Effector memory CD4-positive, alpha-beta T cell (primary cell): ENCODE results near the gene CFAP410.

Experiments
- DNase-seq, 3 donors: peaks; one replicate each; pipeline ENCODE4 v3.0.0-alpha.2; 2020
- H3K27ac ChIP-seq: 2 replicates; pipeline ENCODE4 v1.7.0; 2013; ENCODE audit warnings: mild to moderate bottlenecking, low read length, moderate library complexity; ENCODE audit not compliant: insufficient read depth, poor library complexity, severe bottlenecking
- H3K27me3 ChIP-seq: replicated peaks from 2 replicates; pipeline ENCODE4 v1.7.0; 2013; ENCODE audit warnings: mild to moderate bottlenecking, low read length; ENCODE audit not compliant: insufficient read depth, control insufficient read depth, poor library complexity, severe bottlenecking
- H3K36me3 ChIP-seq: 2 replicates; pipeline ENCODE4 v1.7.0; 2013; ENCODE audit warnings: mild to moderate bottlenecking, low read length, moderate library complexity; ENCODE audit not compliant: control insufficient read depth, insufficient read depth
- H3K4me1 ChIP-seq: 2 replicates; pipeline ENCODE4 v1.7.0; 2013; ENCODE audit warnings: low read length, mild to moderate bottlenecking; ENCODE audit not compliant: control insufficient read depth, insufficient read depth, poor library complexity, severe bottlenecking
- H3K4me3 ChIP-seq: 2 replicates; pipeline ENCODE4 v1.7.0; 2013; ENCODE audit warnings: low read length, low read depth, mild to moderate bottlenecking; ENCODE audit not compliant: insufficient read depth, poor library complexity, severe bottlenecking
- H3K9me3 ChIP-seq: 2 replicates; pipeline ENCODE4 v1.7.0; 2013; ENCODE audit warnings: mild to moderate bottlenecking, low read length, moderate library complexity; ENCODE audit not compliant: control insufficient read depth

CFAP410 gene

DNA sequence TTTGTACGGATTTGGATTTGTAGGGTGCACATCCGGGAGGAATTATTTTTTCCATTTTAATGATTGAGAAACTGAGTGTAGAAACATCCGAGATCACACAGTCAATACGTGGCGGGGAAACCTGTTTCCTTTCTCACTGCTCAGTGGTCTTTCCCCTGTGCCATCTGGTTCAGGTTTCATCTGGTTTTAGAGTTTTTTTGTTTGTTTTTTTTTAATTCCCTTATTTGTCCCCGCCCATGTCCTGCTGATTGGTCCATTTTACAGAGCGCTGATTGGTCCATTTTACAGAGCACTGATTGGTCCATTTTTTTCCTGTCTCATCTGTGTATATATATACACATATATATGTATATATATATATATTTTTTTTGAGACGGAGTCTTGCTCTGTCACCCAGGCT is 20.2 kb upstream of the CFAP410 start:
- Histone ChIP-seq H3K27ac (no peak overlapping the region), H3K4me1 (peaks cover 8% of the 10 kb centered on the region), H3K9me3 (no peaks in the 10 kb centered on the region), H3K4me3 (no peak overlapping the region), H3K36me3 (no peaks in the 10 kb centered on the region), H3K27me3 (no peaks in the 10 kb centered on the region)
- DNase-seq: no peak

DNA sequence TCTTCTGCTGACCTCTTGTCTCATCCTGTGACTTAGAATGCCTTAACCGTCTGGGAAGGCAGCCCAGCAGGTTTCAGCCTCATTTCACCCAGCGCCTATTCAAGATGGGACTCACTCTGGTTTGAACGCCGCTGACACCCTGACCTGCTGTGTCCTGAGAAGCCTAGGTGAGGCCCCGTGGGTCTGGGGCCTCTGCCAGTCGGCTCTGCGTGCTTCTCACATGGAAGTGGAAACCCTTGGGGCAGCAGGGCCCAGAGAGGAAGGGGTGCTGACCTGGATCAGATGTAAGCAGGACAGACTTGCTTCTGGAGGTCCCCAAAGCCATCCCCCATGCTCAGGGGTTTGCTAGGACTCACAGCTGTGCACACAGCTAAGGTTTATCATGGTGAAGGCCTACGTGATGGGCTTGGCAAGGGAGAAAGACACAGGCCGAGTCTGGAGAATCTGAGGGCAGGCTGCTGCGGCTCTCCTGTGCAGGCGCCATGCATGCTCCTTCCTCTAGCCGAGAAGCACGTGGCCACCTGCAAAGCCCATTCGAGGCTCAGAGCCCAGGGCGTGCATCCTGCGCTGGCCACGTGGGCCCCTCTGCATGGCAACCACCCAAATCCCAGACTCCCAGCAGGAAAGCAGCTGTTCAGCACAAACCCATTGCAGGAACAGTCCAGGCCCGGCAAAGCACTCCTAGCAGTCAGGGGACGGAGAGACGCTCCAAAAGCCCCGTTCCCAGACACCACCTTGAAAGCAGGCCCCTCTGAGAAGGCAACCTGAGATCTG is 18.1 kb upstream of the CFAP410 start:
- Histone ChIP-seq H3K36me3 (no peaks in the 10 kb centered on the region), H3K9me3 (no peaks in the 10 kb centered on the region), H3K27me3 (no peaks in the 10 kb centered on the region), H3K27ac (no peak overlapping the region), H3K4me3 (no peak overlapping the region), H3K4me1 (peaks cover 23% of the 10 kb centered on the region)
- no peak for DNase-seq

- Histone ChIP-seq H3K27ac (no peak overlapping the region), H3K36me3 (no peaks in the 10 kb centered on the region), H3K27me3 (no peaks in the 10 kb centered on the region), H3K4me1 (peaks cover 23% of the 10 kb centered on the region), H3K4me3 (no peak overlapping the region), H3K9me3 (no peaks in the 10 kb centered on the region)
- no peak for DNase-seq
Measured at GRCh38 chr21:44356636-44357035, 17.4 kb upstream of the CFAP410 start.

DNA sequence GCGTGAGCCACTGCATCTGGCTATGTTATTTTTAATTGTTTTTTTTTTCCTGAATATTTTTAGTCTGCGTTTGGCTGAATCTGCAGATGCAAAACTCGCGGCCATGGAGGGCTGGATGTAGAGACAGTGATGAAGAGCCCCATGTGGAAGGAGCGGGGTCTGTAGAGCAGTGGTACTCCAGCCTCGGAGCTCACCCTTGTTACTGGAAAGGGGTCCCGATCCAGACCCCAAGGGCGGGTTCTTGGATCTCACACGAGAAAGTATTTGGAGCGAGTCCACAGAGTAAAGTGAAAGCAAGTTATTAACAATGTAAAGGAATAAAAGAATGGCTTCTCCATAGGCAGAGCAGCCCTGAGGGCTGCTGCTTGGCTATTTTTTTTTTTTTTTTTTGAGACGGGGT is 17.0 kb upstream of the CFAP410 start:
- no peak overlapping the region for H3K4me3 ChIP-seq
- DNase-seq: no peak
- peaks cover 23% of the 10 kb centered on the region for H3K4me1 ChIP-seq
- H3K27me3 ChIP-seq: peaks cover 5% of the 10 kb centered on the region
- no peaks in the 10 kb centered on the region for H3K9me3 ChIP-seq
- no peaks in the 10 kb centered on the region for H3K36me3 ChIP-seq
- H3K27ac ChIP-seq: no peak overlapping the region

- no peaks in the 10 kb centered on the region for H3K36me3 ChIP-seq
- H3K27ac ChIP-seq: no peak overlapping the region
- peaks cover 10% of the 10 kb centered on the region for H3K27me3 ChIP-seq
- no peak overlapping the region for H3K4me3 ChIP-seq
- H3K4me1 ChIP-seq: peaks cover 23% of the 10 kb centered on the region
- no peak for DNase-seq
- no peaks in the 10 kb centered on the region for H3K9me3 ChIP-seq
Measured at GRCh38 chr21:44354775-44355771, 15.9 kb upstream of the CFAP410 start.

DNA sequence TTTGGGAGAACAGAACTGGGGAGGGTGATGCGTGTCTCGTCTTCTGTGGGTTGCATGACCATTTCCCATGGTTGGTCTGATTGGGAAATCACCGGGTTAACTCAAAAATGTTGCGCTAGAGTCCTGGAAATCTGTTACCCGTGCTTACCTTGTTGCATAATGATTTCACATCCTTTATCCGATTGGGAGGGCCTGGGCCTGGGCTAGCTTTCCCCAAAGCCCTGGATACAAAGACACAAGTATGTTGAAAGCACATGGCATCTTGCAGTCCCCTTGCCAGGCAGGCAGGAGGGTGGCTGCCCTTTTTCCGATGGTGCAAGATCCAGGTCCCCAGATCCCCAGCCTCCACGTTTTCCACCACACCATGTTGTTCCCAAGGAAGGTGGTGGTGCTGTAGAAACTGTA is 14.8 kb upstream of the CFAP410 start:
- peaks cover 23% of the 10 kb centered on the region for H3K4me1 ChIP-seq
- DNase-seq: no peak
- H3K27me3 ChIP-seq: peaks cover 13% of the 10 kb centered on the region
- H3K9me3 ChIP-seq: no peaks in the 10 kb centered on the region
- H3K4me3 ChIP-seq: no peak overlapping the region
- no peaks in the 10 kb centered on the region for H3K36me3 ChIP-seq
- no peak overlapping the region for H3K27ac ChIP-seq

- Histone ChIP-seq H3K9me3 (no peaks in the 10 kb centered on the region), H3K27me3 (peaks cover 13% of the 10 kb centered on the region), H3K27ac (no peak within 1 kb of the TSS), H3K4me1 (peaks cover 23% of the 10 kb centered on the region), H3K4me3 (no peak within 1 kb of the TSS), H3K36me3 (no peaks in the 10 kb centered on the region)
- no peak for DNase-seq
Measured at GRCh38 chr21:44353191-44353970, 14.2 kb upstream of the CFAP410 start, which contains the start of gene TRPM2. Gene TRPM2, plus strand, starts transcription at chr21:44353621. Its CDS starts 80 bp downstream, at chr21:44353701.

GRCh38 chr21:44352253-44352860 is 13.2 kb upstream of the CFAP410 start:
- Histone ChIP-seq H3K9me3 (no peaks in the 10 kb centered on the region), H3K4me1 (peaks cover 23% of the 10 kb centered on the region), H3K27ac (no peak overlapping the region), H3K4me3 (no peak overlapping the region), H3K36me3 (no peaks in the 10 kb centered on the region), H3K27me3 (peaks cover 13% of the 10 kb centered on the region)
- no peak for DNase-seq

- Histone ChIP-seq H3K4me1 (peaks cover 23% of the 10 kb centered on the region), H3K9me3 (no peaks in the 10 kb centered on the region), H3K27ac (no peak overlapping the region), H3K27me3 (peaks cover 13% of the 10 kb centered on the region), H3K4me3 (no peak overlapping the region), H3K36me3 (no peaks in the 10 kb centered on the region)
- no peak for DNase-seq
Measured at GRCh38 chr21:44351535-44352252, 12.5 kb upstream of the CFAP410 start.
